ENCODE results near the gene NOXA1.

- no peak for TF ChIP-seq TAF1 (IDR thresholded peaks at IDR 0.05; ENCODE audit: borderline replicate concordance, low read depth, low read length)
- TF ChIP-seq POLR2AphosphoS5 (IDR thresholded peaks at IDR 0.05; ENCODE audit: low read depth, low read length): no peak
Observed at GRCh38 chr9:137381501-137382443, 41.4 kb upstream of the NOXA1 start.

Data from GM12892 (cell line).